ENCODE data around the gene FGFR4. TPM values are rescaled to one million over a fixed set of nuclear protein-coding genes. Genes with fewer than 3 reads are reported as not detected.

Gene FGFR4
- total RNA-seq, 3 donors from 2014 or later = 0.48 to 4.5 (median 2.0) TPM

DNA sequence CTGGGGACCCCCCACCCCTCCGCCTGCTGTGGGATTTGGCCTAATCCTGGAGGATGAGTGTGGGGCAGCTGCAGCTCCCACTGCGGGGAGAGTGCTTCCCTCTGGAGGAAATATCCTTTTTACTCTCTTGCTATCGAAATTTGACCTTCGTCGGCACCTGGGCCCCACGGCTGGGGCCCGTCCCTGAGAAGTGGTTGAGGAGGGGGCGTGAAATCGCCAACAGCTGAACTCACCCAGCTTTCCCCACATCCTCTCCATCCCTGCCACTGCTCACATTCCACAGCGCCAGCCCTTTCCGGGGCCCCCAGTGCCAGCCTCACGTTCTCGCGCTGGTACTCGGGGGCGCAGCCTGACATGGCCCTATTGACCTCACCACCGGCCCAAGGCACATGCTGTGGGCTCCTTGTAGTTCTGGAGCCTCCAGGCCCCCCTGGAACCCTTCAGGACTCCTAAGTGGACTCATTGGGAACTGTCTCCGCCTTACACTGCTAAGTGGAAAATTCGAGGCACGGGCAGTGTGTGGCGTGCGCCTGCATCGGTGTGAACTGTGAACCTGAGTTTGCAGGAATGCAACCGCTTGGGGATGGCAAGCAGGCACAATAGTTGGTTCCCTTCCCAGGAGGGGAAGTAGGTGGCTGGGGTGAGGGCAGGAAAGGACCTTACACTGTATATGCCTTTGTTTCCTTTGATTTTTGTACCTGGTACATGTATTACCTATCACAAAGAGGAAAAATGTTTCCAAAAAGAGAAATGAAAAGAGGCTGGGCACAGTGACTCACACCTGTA is 19.2 kb downstream of the FGFR4 start:
- H3K9me3 ChIP-seq = no peaks in the 10 kb centered on the region
- intact Hi-C loops (cut with DNase I; ENCODE audit: low total_unique reads) = no loop called here
- no peaks in the 10 kb centered on the region for H3K27me3 ChIP-seq
- H3K27ac ChIP-seq = no peak overlapping the region
- H3K4me3 ChIP-seq = no peak overlapping the region
- no peaks in the 10 kb centered on the region for H3K36me3 ChIP-seq
- no peaks in the 10 kb centered on the region for H3K4me1 ChIP-seq
- DNase-seq (ENCODE audit: low spot score in 2 of 2) = no peak
- TF ChIP-seq, protein P1, sequence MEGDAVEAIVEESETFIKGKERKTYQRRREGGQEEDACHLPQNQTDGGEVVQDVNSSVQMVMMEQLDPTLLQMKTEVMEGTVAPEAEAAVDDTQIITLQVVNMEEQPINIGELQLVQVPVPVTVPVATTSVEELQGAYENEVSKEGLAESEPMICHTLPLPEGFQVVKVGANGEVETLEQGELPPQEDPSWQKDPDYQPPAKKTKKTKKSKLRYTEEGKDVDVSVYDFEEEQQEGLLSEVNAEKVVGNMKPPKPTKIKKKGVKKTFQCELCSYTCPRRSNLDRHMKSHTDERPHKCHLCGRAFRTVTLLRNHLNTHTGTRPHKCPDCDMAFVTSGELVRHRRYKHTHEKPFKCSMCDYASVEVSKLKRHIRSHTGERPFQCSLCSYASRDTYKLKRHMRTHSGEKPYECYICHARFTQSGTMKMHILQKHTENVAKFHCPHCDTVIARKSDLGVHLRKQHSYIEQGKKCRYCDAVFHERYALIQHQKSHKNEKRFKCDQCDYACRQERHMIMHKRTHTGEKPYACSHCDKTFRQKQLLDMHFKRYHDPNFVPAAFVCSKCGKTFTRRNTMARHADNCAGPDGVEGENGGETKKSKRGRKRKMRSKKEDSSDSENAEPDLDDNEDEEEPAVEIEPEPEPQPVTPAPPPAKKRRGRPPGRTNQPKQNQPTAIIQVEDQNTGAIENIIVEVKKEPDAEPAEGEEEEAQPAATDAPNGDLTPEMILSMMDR (IDR thresholded peaks at IDR 0.05) = no peak
- TF ChIP-seq POLR2AphosphoS5 (IDR thresholded peaks at IDR 0.05) = no peak
- no peak for TF ChIP-seq POLR2A (IDR thresholded peaks at IDR 0.05)

DNA sequence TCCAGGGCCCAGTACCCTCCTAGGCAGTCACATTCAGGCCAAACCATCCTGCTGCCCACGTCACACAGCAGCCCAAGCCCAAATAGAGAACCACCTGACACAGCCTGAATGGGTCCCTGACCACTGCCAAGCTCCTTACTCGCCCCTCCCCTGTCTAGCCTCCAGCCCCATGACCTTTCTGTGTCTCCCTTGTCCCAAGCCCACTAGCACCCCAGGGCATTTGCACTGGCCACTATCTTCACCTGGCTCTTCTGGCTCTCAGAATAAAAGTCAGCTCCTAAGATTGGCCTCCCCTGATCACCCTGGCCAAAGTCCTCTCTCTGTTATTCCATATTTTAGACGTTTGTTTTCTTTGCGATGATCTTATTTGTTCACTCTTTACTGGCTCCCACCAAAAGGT is 20.4 kb downstream of the FGFR4 start:
- no peaks in the 10 kb centered on the region for H3K36me3 ChIP-seq
- intact Hi-C loops (cut with DNase I; ENCODE audit: low total_unique reads) = no loop called here
- no peaks in the 10 kb centered on the region for H3K4me1 ChIP-seq
- DNase-seq (ENCODE audit: low spot score in 2 of 2) = no peak
- TF ChIP-seq, protein P1 (IDR thresholded peaks at IDR 0.05) = no peak
- TF ChIP-seq POLR2AphosphoS5 (IDR thresholded peaks at IDR 0.05) = no peak
- no peak for TF ChIP-seq POLR2A (IDR thresholded peaks at IDR 0.05)
- H3K27me3 ChIP-seq = no peaks in the 10 kb centered on the region
- no peak overlapping the region for H3K4me3 ChIP-seq
- H3K9me3 ChIP-seq = no peaks in the 10 kb centered on the region
- H3K27ac ChIP-seq = no peak overlapping the region

DNA sequence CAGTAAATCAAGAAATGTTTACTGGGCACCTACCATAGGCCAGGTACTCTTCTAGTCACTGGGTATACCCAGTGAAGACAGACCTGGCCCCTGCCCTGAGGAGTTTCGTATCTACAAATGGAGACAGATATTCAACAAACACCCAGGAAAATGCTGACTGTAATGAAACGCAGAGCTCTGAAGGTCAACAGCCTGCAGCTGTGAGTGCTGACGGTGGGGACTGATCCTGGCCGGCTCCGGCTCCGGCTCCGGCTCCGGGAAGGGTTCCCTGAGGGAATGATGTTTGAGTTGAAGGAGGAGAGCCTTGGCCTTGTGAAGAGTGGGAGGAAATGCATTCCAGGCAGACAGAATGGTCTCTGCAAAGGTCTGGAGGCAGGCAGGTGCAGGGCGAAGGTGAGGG is 23.1 kb downstream of the FGFR4 start:
- no peaks in the 10 kb centered on the region for H3K4me1 ChIP-seq
- H3K27me3 ChIP-seq = no peaks in the 10 kb centered on the region
- H3K4me3 ChIP-seq = no peak overlapping the region
- H3K36me3 ChIP-seq = no peaks in the 10 kb centered on the region
- TF ChIP-seq POLR2AphosphoS5 (IDR thresholded peaks at IDR 0.05) (no peak), POLR2A (IDR thresholded peaks at IDR 0.05) (no peak)
- TF ChIP-seq, protein P1 (IDR thresholded peaks at IDR 0.05) = no peak
- H3K27ac ChIP-seq = peak overlapping the region in 1 of 2 donors; percentile 3
- peak in 1 of 2 donors; percentile 69 for DNase-seq (ENCODE audit: low spot score in 2 of 2)
- intact Hi-C loops (cut with DNase I; ENCODE audit: low total_unique reads) = loop anchor here (5.0 to 10.0 kb wide), 2 partner anchors 207 to 345 kb away; no protein-coding TSS in a partner anchor
- no peaks in the 10 kb centered on the region for H3K9me3 ChIP-seq

DNA sequence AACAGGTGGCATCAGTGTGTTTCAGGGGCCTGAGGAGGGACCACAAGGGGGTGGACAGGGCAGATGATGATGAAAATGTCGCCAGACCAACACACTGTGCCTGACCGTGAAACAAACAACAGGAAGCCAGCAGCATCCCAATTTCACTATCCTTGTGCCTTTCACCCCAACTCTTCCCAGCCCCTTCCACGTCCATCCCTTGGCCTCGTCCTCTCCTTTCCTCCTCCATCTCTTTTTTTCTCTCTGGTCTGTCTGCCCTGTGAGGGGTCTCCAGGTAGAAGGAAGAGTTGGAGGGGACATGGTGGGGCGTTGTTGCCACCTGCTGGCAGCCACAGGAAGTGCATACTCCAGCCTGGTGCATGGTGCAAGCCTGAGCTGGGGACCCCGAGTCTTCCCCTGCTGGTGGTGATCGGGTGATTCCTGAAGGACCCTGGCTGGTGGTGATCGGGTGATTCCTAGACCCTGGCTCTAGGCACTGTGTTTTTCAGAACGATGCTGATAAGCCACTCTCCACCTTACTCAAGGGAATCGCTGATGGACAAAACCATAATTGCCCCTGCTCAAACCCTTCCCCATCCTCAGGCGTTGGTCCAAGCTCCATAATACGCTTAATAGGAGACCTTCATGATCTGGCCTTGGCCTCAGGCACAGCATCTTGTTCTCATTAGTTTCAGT is 25.1 kb downstream of the FGFR4 start:
- intact Hi-C loops (cut with DNase I; ENCODE audit: low total_unique reads) = loop anchor here (5.0 to 10.0 kb wide), 2 partner anchors 205 to 343 kb away; no protein-coding TSS in a partner anchor
- no peak for DNase-seq (ENCODE audit: low spot score in 2 of 2)

More for the DNA sequence above, 25.1 kb downstream of the FGFR4 start:
- H3K4me1 ChIP-seq = no peaks in the 10 kb centered on the region
- no peak overlapping the region for H3K4me3 ChIP-seq
- no peaks in the 10 kb centered on the region for H3K27me3 ChIP-seq
- H3K36me3 ChIP-seq = no peaks in the 10 kb centered on the region
- H3K9me3 ChIP-seq = no peaks in the 10 kb centered on the region
- TF ChIP-seq POLR2AphosphoS5 (IDR thresholded peaks at IDR 0.05) = no peak
- TF ChIP-seq, protein P1 (IDR thresholded peaks at IDR 0.05) = peak; percentile 77 to 87 (median 86)
- no peak overlapping the region for H3K27ac ChIP-seq
